K562 (cell line): ENCODE results near the gene FCHSD1. TPM values are rescaled to one million over a fixed set of nuclear protein-coding genes. Genes with fewer than 3 reads are reported as not detected.

Source experiments
- ATF2 ChIP-seq: sonication (generic); formaldehyde crosslinking; IDR thresholded peaks from 2 replicates; pipeline ENCODE4 v1.8.1; 2022; ENCODE audit warnings: missing genetic modification reagents
- BCL6 ChIP-seq: fragments of 250-450 bp; sonication (Bioruptor Pico); IDR thresholded peaks from 2 replicates; pipeline ENCODE4 v1.4.0; 2020
- CREB3 ChIP-seq: fragments of 450-650 bp; conservative IDR thresholded peaks from 2 replicates; pipeline ENCODE4 v1.6.1; 2016; ENCODE audit warnings: missing genetic modification characterization, low read depth, mild to moderate bottlenecking, missing compliant biosample characterization, moderate library complexity
- FIP1L1 ChIP-seq: fragments of 200-400 bp; formaldehyde crosslinking; IDR thresholded peaks from 2 replicates; pipeline ENCODE4 v1.6.1; 2018; ENCODE audit warnings: mild to moderate bottlenecking, low read depth, low read length; ENCODE audit not compliant: poor library complexity, severe bottlenecking
- FOXO4 ChIP-seq: fragments of 450-650 bp; formaldehyde crosslinking; IDR thresholded peaks from 2 replicates; pipeline ENCODE4 v1.4.0; 2020; ENCODE audit warnings: mild to moderate bottlenecking, moderate library complexity
- GABPB1 ChIP-seq: sonication (generic); formaldehyde crosslinking; IDR thresholded peaks from 2 replicates; pipeline ENCODE4 v1.8.0; 2022; ENCODE audit warnings: mild to moderate bottlenecking, missing genetic modification reagents
- HMG20B ChIP-seq: fragments of 250-450 bp; sonication (Bioruptor Pico); IDR thresholded peaks from 2 replicates; pipeline ENCODE4 v1.5.0; 2021; ENCODE audit warnings: mild to moderate bottlenecking
- HMGN3 ChIP-seq: IDR thresholded peaks from 2 replicates; pipeline ENCODE4 v1.6.1; 2011; ENCODE audit warnings: borderline replicate concordance, low read depth, mild to moderate bottlenecking, mixed read lengths, low read length; ENCODE audit not compliant: insufficient read length; ENCODE audit errors: extremely low read depth
- HSF4 ChIP-seq: fragments of 250-450 bp; sonication (Bioruptor Pico); IDR thresholded peaks from 2 replicates; pipeline ENCODE4 v2.1.2; 2022; ENCODE audit warnings: mild to moderate bottlenecking, moderate library complexity, borderline replicate concordance
- KAT7 ChIP-seq: sonication (generic); formaldehyde crosslinking; IDR thresholded peaks from 2 replicates; pipeline ENCODE4 v1.8.0; 2022; ENCODE audit warnings: missing genetic modification reagents, mild to moderate bottlenecking, borderline replicate concordance
- KDM5B ChIP-seq: fragments of 200-600 bp; sonication (generic); IDR thresholded peaks from 2 replicates; pipeline ENCODE4 v1.6.1; 2012; ENCODE audit warnings: low read depth, mild to moderate bottlenecking, moderate library complexity, low read length, control low read depth, inconsistent platforms; ENCODE audit not compliant: insufficient replicate concordance
- KHSRP ChIP-seq: fragments of 450-650 bp; IDR thresholded peaks from 2 replicates; pipeline ENCODE4 v1.6.1; 2017
- KLF6 ChIP-seq: fragments of 250-450 bp; sonication (Bioruptor Pico); IDR thresholded peaks from 2 replicates; pipeline ENCODE4 v1.4.0; 2020; ENCODE audit warnings: mild to moderate bottlenecking, moderate library complexity, borderline replicate concordance
- MAX ChIP-seq: sonication (generic); formaldehyde crosslinking; IDR thresholded peaks from 2 replicates; pipeline ENCODE4 v1.9.0; 2022; ENCODE audit warnings: mild to moderate bottlenecking, missing genetic modification reagents
- MCM2 ChIP-seq: fragments of 450-650 bp; IDR thresholded peaks from 2 replicates; pipeline ENCODE4 v1.6.1; 2017; ENCODE audit warnings: low read depth, mild to moderate bottlenecking
- NRF1 ChIP-seq, 2 experiments: fragments of 450-650 bp; IDR thresholded peaks in 1 of 2; conservative IDR thresholded peaks in 1 of 2; 2 replicates each; pipeline ENCODE4 v1.6.1; 2014; ENCODE audit warnings: mild to moderate bottlenecking in 2 of 2
- PATZ1 ChIP-seq: fragments of 250-450 bp; sonication (Bioruptor Pico); IDR thresholded peaks from 2 replicates; pipeline ENCODE4 v1.5.0; 2020; ENCODE audit warnings: mild to moderate bottlenecking, borderline replicate concordance
- STAG1 ChIP-seq: sonication (generic); formaldehyde crosslinking; IDR thresholded peaks from 2 replicates; pipeline ENCODE4 v1.5.0; 2020; ENCODE audit warnings: missing genetic modification reagents, borderline replicate concordance
- ZBTB8A ChIP-seq: fragments of 450-650 bp; IDR thresholded peaks from 2 replicates; pipeline ENCODE4 v1.6.1; 2018; ENCODE audit warnings: mild to moderate bottlenecking, moderate library complexity; ENCODE audit not compliant: partially characterized antibody
- ZFP1 ChIP-seq: fragments of 450-650 bp; formaldehyde crosslinking; IDR thresholded peaks from 2 replicates; pipeline ENCODE4 v1.4.0; 2020; ENCODE audit warnings: mild to moderate bottlenecking, mixed read lengths
- ZNF133 ChIP-seq: fragments of 250-450 bp; sonication (Bioruptor Pico); IDR thresholded peaks from 2 replicates; pipeline ENCODE4 v1.4.0; 2020; ENCODE audit warnings: mild to moderate bottlenecking
- ZNF436 ChIP-seq: fragments of 250-450, 450-650 bp; sonication (Bioruptor Pico); formaldehyde crosslinking; IDR thresholded peaks from 2 replicates; pipeline ENCODE4 v1.7.0; 2020; ENCODE audit warnings: mild to moderate bottlenecking
- ZNF551 ChIP-seq: fragments of 250-450 bp; sonication (Bioruptor Pico); IDR thresholded peaks from 2 replicates; pipeline ENCODE4 v1.5.0; 2021; ENCODE audit warnings: mild to moderate bottlenecking, moderate library complexity
- polyA plus RNA-seq, 8 experiments: library from polyadenylated mRNA; depleted of rRNA in 4 of 8; stranded (reverse) in 5 of 8; unstranded in 3 of 8; fragments of >200 nt; fragmentation: Nextera tagmentation in 2 of 8; fragmentation: Illumina TruSeq in 1 of 8; extraction: Ambion mirVana in 2 of 8; extraction: Trizol in 1 of 8; gene quantifications; 2 replicates each; pipeline versions ENCODE4 v1.2.1 to v1.2.3, GENCODE V29; 2011 to 2014; ENCODE audit warnings: inconsistent platforms in 1 of 8, missing spikeins in 1 of 8
- total RNA-seq, 7 experiments: library from RNA; depleted of rRNA in 6 of 7; stranded (reverse); fragments of >200 nt in 6 of 7; fragmentation: Illumina TruSeq in 2 of 7; extraction: Trizol in 2 of 7; gene quantifications; 2 replicates each; pipeline versions ENCODE4 v1.2.1 to v1.2.3, GENCODE V29; 2011 to 2021; ENCODE audit warnings: low replicate concordance in 1 of 7

The FCHSD1 gene
- total and polyA plus RNA-seq, 9 of the 15 experiments (the other 6 are each of a cell fraction or from before 2014, with no cell fraction given) = 0.35 to 37.5 (median 13.6) TPM

GRCh38 chr5:141637123-141637766, 14.0 kb downstream of the FCHSD1 start (continued):
- no peak for TF ChIP-seq ZNF436 (CRISPR knock-in tag)
- no peak for TF ChIP-seq MCM2
- no peak for TF ChIP-seq KAT7 (CRISPR knock-in tag)
- TF ChIP-seq HMGN3 = peak; percentile 1
- no peak for TF ChIP-seq ZFP1 (CRISPR knock-in tag)
- TF ChIP-seq HSF4 (CRISPR knock-in tag) = no peak
- no peak for TF ChIP-seq BCL6 (CRISPR knock-in tag)
- TF ChIP-seq HMG20B (CRISPR knock-in tag) = no peak
- no peak for TF ChIP-seq ZNF133 (CRISPR knock-in tag)
- 0 out of 2 replicates have a peak, but pooled peaks have one; percentile 10 for TF ChIP-seq MAX
- no peak for TF ChIP-seq ZNF551 (CRISPR knock-in tag)
- TF ChIP-seq KLF6 (CRISPR knock-in tag) = no peak
- no peak for TF ChIP-seq PATZ1 (CRISPR knock-in tag)
- peak; percentile 6 for TF ChIP-seq KDM5B
- peak; percentile 13 to 55; a peak in 2 of 4 replicates for TF ChIP-seq NRF1 (conservative IDR thresholded peaks at IDR 0.05 in 1 of 2, IDR thresholded peaks at IDR 0.05 in 1 of 2)
- TF ChIP-seq GABPB1 (CRISPR knock-in tag) = no peak
- TF ChIP-seq KHSRP = no peak
- TF ChIP-seq ZBTB8A = no peak
- TF ChIP-seq FIP1L1 = peak; percentile 61
- TF ChIP-seq STAG1 (CRISPR knock-in tag) = no peak
- TF ChIP-seq CREB3 (tag) = no peak
- no peak for TF ChIP-seq FOXO4 (CRISPR knock-in tag)
- TF ChIP-seq ATF2 (CRISPR knock-in tag) = no peak
